DOHH2 (cell line): Measurements from ENCODE around the gene GALNT2.

ENCODE experiments used
- CTCF ChIP-seq: fragments of 200-600 bp; sonication (generic); IDR thresholded peaks from one replicate; pipeline ENCODE4 v1.5.1; 2014; ENCODE audit warnings: antibody characterized with exemption, mild to moderate bottlenecking, low read depth, low read length; ENCODE audit not compliant: poor library complexity, severe bottlenecking
- EZH2phosphoT487 ChIP-seq: fragments of 200-600 bp; sonication (generic); IDR thresholded peaks from 2 replicates; pipeline ENCODE4 v1.6.1; 2017; ENCODE audit warnings: borderline replicate concordance, mild to moderate bottlenecking, antibody characterized with exemption, low read length, moderate library complexity, mixed read lengths

- TF ChIP-seq CTCF (no peak), EZH2phosphoT487 (no peak)
These were observed 89.0 kb downstream of the GALNT2 start for GRCh38 chr1:230156068-230156467.
